Fibroblast of gingiva (primary cell): ENCODE results near the gene OPALIN.
A peak's percentile ranks its signal among the peaks of the same experiment; 100 is the strongest.
"Not testable (repeated sequence)": the region's sequence is repeated elsewhere in the genome, so short reads cannot be mapped to it uniquely, and the experiment has no call there.

Source experiments
- DNase-seq: peaks from one replicate; pipeline ENCODE4 v3.0.0-alpha.2; 2011; ENCODE audit warnings: low read depth

Gene OPALIN

DNA sequence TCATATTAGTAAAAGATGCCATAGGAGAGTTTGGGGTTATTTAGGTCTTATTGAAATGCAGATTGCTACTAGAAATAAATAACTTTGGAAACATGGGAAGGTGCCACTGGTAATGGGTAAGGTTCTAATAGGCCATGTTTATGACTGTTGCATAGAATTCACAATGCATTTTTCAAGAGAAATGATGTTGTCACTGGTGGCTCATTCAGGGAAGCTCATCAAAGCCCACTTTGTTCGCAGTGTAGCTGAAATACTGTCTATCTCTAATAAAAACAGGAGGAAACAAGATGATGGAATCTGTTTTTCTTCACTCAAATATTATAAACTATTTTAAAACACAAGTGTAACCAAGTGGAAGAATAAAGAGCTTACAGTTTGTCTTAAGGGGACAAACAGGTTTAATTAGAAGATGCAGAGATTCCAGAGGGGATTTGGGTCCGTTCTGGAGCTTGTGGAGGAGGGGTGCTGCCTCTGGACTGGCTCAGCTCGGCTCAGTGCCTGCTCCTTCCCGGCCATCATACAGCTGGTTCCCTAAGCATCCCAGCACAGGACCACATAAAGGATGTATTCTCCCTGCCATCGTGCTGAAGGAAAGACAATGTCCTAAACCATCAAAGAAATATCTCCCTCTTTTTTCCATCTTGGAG lies 20.4 kb downstream of the OPALIN start:
- no peak for DNase-seq

- DNase-seq = no peak
Measured at GRCh38 chr10:96337106-96337505, 21.7 kb downstream of the OPALIN start.

GRCh38 chr10:96334616-96335526 lies 23.9 kb downstream of the OPALIN start:
- peak; percentile 33 for DNase-seq

- no peak for DNase-seq
Measured at GRCh38 chr10:96333101-96333500, 25.7 kb downstream of the OPALIN start.

GRCh38 chr10:96327462-96327861 lies 31.3 kb downstream of the OPALIN start:
- DNase-seq = no peak

DNA sequence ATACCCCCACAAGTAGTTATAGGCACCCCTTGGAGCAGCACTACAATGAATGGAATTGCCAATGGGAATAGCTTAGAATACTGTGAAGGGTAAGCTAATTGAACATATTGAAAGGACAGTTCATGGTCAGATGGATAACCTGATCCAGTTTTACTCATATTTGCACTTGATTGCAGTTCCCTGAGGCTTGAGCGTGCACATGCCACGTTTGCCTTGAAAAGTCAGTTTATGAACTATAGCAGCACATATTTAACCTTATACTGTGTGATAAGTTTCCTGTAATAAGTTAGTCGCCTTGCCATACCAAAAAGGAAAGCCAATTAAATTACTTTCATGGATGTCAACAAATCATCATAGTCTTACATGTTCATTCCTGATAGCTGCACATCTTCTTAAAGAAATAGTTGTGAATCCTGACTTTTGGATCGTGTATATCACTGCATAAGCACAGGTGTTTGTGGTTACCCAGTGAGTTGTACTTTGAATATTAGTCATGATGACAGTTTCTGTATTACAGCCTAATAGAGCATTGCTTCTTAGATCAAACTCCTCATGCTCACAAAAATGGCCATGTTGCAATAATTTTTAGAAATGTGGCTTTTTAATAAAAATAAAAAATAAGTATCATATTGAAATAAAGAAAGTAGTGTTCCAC lies 33.0 kb downstream of the OPALIN start:
- no peak for DNase-seq

GRCh38 chr10:96324447-96324846 lies 34.4 kb downstream of the OPALIN start:
- no peak for DNase-seq

- no peak for DNase-seq
Measured at GRCh38 chr10:96322275-96322674, 36.5 kb downstream of the OPALIN start.

DNA sequence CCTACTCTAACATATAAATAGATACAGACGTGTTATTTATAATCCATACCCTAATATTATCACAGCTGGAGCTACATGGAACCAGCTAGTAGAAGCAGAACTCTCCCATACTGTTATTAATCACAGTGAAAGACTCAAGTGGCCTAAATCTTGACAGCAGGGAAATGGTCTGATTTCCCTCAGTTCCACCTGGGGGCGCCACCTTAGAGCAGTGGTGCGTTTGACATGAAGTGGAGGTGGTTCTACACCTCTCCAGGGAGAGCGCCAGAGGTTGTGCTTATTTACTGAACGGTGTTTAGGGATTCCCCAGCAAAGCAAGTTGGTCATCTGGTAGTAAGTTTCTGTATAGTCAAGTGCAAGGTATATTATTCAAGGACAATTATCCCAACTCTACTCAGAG lies 37.0 kb downstream of the OPALIN start:
- no peak for DNase-seq

- no peak for DNase-seq
Measured at GRCh38 chr10:96319754-96320474, 38.9 kb downstream of the OPALIN start.

DNA sequence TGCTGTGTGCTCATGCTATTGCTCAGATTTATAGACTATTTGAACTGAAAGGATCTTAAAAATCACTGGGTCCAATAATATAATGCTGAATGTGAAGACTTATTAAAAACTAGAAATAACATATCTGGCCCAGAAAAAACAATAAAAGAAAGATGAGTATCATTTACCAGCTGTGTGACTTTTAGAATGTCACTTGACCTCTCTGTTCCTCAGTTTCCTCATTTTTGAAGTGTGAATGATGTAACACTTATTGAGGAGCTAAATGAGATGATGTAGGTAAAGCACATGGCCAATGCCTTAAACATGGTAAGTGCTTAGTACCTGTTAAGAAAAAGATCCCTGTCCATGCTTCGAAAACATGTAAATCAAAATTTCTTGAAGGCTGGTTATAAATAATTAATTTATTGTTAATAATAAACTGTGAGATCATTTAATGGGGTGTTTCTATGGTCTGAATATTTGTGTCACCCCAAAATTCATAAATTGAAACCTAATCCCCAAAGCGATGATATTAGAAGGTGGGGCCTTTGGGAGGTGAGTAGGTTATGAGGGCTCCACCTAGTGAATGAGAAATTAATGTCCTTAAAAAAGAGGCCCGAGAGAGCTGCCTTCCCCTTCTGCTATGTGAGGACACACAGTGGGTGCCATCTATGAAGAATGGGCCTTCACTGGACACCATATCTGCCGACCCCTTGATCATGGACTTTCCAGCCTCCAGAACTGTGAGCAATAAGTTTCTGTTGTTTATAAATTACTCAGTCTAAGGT lies 41.6 kb downstream of the OPALIN start:
- DNase-seq = no peak

DNA sequence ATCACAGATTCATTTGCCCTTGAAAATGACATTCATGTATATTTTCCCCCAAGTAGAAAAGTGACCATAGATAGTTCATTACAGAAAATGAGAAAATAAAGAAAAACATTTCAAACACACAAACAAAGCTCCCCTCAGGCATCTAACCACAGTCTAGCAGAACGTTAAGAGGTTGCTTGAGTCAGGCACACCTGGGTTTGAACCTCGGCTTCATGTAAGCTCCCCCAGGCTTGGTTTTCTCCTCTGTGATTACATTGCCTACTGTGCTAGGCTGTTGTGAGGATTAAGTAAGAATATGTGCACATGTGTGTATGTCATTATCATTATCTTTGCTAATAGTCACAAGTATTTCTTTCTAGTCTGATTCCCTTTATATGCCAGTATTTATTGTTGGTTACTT lies 45.5 kb downstream of the OPALIN start:
- DNase-seq = no peak

GRCh38 chr10:96311180-96311715 lies 47.6 kb downstream of the OPALIN start:
- DNase-seq = no peak

DNA sequence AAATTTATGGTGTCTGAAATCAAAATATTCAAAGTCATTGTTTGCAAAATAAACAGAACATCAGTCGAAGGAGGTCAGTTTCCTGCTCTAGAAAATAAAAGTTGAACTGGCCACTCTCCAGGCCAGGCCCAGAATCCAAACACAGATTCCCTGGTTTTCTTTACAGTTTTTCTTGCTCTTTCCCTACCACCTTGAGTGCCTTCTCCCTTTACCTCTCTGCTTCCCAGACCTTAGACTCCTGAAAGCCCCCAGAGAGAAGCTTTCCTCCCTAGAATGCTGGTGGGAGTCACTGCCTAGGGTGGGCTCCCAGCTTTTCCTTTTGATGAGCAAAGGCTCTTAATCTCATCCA lies 48.5 kb downstream of the OPALIN start:
- DNase-seq = no peak

DNA sequence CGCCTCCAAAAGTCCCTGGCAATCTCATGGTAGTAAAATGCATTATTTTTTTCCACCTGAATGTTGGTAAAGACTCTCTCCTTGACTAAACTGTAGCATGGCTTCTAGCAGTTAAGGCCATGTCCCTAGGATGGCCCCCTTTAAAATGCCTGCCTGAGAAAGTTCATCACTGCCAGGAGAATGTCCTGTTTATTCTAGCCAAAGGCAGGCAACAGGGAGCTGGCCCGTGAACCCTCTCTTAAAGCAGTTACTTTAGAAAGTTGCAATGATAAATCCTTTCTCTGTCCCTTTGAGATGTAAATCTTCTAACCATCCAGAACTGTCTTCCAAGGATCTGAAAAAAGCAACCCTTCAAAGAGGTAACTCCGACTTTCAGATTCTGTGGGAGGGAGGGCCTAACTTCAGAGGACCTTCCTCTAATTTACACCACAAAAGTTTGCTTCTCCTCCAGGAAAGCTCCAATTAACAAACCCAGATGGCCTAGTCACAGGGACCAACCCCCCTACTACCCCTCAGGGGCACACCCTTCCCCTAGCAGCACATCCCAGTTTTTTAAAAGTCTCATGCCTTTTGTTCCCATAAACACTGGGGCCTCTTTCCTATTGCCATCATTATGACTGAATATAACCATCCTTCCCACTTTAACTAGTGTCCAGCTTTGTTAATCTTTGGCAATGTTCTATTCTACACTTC lies 49.0 kb downstream of the OPALIN start:
- no peak for DNase-seq

- DNase-seq = not testable (repeated sequence)
Measured at GRCh38 chr10:96308854-96309253, 49.9 kb downstream of the OPALIN start.

DNA sequence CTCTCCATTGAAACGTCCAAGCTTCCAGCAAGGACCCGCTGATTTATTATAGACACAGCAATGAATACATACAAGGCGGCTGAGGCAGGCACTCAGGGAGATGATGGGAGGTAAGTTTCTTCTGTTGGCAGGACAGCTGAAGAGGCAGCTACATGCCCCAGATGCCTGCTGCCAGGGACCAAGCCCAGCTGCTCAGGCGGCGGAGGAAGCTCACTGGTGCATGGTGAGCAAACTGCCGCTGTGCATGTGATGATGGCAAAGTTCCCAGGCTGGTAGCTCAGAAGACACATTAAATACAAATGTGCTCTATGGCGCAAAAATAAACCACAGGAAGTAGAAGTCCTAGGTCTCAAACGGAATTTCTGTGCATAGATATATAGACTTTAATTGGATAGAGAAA lies 52.3 kb downstream of the OPALIN start:
- DNase-seq = no peak

DNA sequence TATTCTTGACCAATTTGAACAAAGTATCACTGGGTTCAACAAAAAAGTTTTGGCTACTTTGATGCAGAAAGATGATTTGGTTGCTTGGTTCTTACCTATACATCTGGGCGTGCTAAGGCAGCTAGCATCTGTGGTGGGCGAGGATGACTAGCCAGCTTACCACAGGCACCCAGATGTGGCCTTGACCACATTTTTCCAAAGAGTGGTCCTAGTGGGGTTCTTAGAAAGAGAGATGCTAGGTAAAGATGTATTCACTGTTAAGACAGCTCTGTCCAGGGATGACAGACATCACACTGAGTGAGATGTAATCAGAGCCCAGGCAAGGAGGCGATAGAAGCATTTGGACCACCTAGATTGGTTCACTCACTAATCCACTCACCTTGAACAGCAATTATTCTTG lies 53.8 kb downstream of the OPALIN start:
- no peak for DNase-seq

- DNase-seq = no peak
Measured at GRCh38 chr10:96304230-96304629, 54.6 kb downstream of the OPALIN start, which contains the start of gene DNTT. DNTT (plus strand) TSS chr10:96304434; CDS start chr10:96304498, 64 bp downstream.

DNA sequence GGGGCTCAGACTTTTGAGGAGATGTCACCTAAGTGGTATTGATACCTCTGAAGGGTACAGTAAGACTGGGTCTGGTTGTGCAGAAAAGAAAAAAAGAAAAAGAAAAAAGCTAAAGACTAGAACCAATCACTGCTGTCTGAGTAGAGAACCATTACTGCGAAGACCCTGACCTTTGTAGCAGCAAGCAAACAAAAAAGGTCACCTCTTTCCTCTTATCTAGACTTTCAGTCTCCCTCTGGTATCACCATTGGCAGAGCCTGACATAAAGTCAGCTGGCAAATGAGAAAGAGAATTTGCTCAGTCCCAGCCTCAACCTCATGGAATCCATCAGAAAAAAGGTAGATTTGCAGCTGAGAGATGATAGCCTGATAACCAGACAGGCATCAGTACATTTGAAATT lies 57.2 kb downstream of the OPALIN start:
- no peak for DNase-seq

DNA sequence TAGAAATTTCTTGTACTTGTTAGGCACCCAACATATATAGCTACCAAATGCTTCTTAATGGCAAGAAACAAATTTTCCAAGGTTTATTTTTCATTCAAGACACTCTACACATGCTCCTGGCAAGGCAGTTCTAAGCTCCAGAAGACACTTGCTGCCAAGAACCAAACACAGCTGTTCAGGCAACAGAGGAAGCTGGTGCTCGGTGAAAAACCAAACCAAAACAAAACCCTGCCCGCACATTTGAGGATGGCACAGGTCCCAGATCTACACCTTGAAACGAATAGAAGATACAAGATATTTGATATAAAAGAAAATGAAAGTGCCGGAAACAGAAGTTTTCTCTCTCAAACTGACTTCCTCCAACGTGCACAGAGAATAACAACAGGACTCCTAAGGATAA lies 59.4 kb downstream of the OPALIN start:
- DNase-seq = no peak
